CD8-positive, alpha-beta memory T cell (primary cell): Measurements from ENCODE around the gene GRIK4. TPM values are rescaled to one million over a fixed set of nuclear protein-coding genes. Genes with fewer than 3 reads are reported as not detected.
"Not testable (repeated sequence)": the region's sequence is repeated elsewhere in the genome, so short reads cannot be mapped to it uniquely, and the experiment has no call there.

Source experiments
- CTCF ChIA-PET: fragments of 350-600 bp; sonication (Branson Sonifier 250); formaldehyde crosslinking; loops from one replicate; lab custom pipeline; 2021; ENCODE audit warnings: antibody characterized with exemption; lab: Charles Lee
- POLR2A ChIA-PET: fragments of 350-600 bp; sonication (Branson Sonifier 250); formaldehyde crosslinking; loops from one replicate; lab custom pipeline; 2021; ENCODE audit warnings: antibody characterized with exemption; lab: Charles Lee
- DNase-seq, 5 donors: peaks; one replicate each; pipeline versions ENCODE4 v3.0.0 to v3.0.0-alpha.2; 2020 to 2022; ENCODE audit warnings: mixed read lengths in 1 of 5
- H3K27ac ChIP-seq: one replicate; pipeline ENCODE4 v1.7.0; 2013; ENCODE audit warnings: low read depth, mild to moderate bottlenecking, low read length, moderate library complexity
- H3K27me3 ChIP-seq: 2 replicates; pipeline ENCODE4 v1.7.0; 2013; ENCODE audit warnings: low read length, mild to moderate bottlenecking; ENCODE audit not compliant: insufficient read depth, poor library complexity, severe bottlenecking
- H3K36me3 ChIP-seq: 2 replicates; pipeline ENCODE4 v1.7.0; 2013; ENCODE audit warnings: mild to moderate bottlenecking, low read length, moderate library complexity; ENCODE audit not compliant: insufficient read depth
- H3K4me1 ChIP-seq: 2 replicates; pipeline ENCODE4 v1.7.0; 2013; ENCODE audit warnings: mild to moderate bottlenecking, low read length, moderate library complexity; ENCODE audit not compliant: insufficient read depth
- H3K4me3 ChIP-seq: 2 replicates; pipeline ENCODE4 v1.7.0; 2013; ENCODE audit warnings: mild to moderate bottlenecking, low read length
- H3K9me3 ChIP-seq: 2 replicates; pipeline ENCODE4 v1.7.0; 2013; ENCODE audit warnings: mild to moderate bottlenecking, low read length
- H3K27ac Mint-ChIP-seq, 8 donors: one replicate each; pipeline ENCODE4 v1.8.0; 2020 to 2021; ENCODE audit warnings: mixed read lengths in 8 of 8, mild to moderate bottlenecking in 6 of 8, inconsistent platforms in 3 of 8, moderate library complexity in 3 of 8
- H3K27me3 Mint-ChIP-seq, 2 donors: one replicate each; pipeline ENCODE4 v1.8.0; 2020 to 2021; ENCODE audit warnings: mixed read lengths in 2 of 2, mild to moderate bottlenecking in 1 of 2, moderate library complexity in 1 of 2
- H3K36me3 Mint-ChIP-seq, 3 donors: one replicate each; pipeline ENCODE4 v1.8.0; 2020 to 2021; ENCODE audit warnings: mixed read lengths in 3 of 3, inconsistent platforms in 1 of 3, mild to moderate bottlenecking in 1 of 3
- H3K4me1 Mint-ChIP-seq, 3 donors: one replicate each; pipeline ENCODE4 v1.8.0; 2020 to 2021; ENCODE audit warnings: mixed read lengths in 3 of 3, inconsistent platforms in 1 of 3, mild to moderate bottlenecking in 1 of 3
- H3K4me3 Mint-ChIP-seq, 7 donors: one replicate each; pipeline ENCODE4 v1.8.0; 2020 to 2021; ENCODE audit warnings: mixed read lengths in 7 of 7, mild to moderate bottlenecking in 6 of 7, moderate library complexity in 4 of 7, inconsistent platforms in 2 of 7
- H3K9me3 Mint-ChIP-seq, 5 donors: one replicate each; pipeline ENCODE4 v1.8.0; 2020 to 2022; ENCODE audit warnings: mixed read lengths in 5 of 5, mild to moderate bottlenecking in 3 of 5, moderate library complexity in 2 of 5, inconsistent platforms in 1 of 5
- polyA plus RNA-seq: library from polyadenylated mRNA; unstranded; fragments of 300-500 nt; fragmentation: Illumina TruSeq; gene quantifications from one replicate; pipeline ENCODE4 v1.2.3, GENCODE V29; 2021
- total RNA-seq, 2 experiments: library from RNA; stranded (reverse); gene quantifications; one replicate each; pipeline ENCODE4 v1.2.3, GENCODE V29; 2021

GRIK4 gene
- total and polyA plus RNA-seq, 3 experiments from 2014 or later, result 0.07 TPM; not detected in 2

GRCh38 chr11:120581313-120581712 is 69.8 kb downstream of the GRIK4 start:
- peaks cover 0 to 10% (median 2%) of the 10 kb centered on the region in 5 donors for H3K9me3 Mint-ChIP-seq
- ChIA-PET CTCF (no interaction called here), POLR2A (no interaction called here)
- no peak overlapping the region for H3K4me3 ChIP-seq
- no peak for DNase-seq
- no peak overlapping the region for H3K27ac ChIP-seq
- H3K36me3 Mint-ChIP-seq, result no peaks in the 10 kb centered on the region
- H3K27me3 Mint-ChIP-seq, result peaks cover 18 to 57% of the 10 kb centered on the region in 2 donors
- no peak overlapping the region for H3K4me3 Mint-ChIP-seq
- H3K4me1 Mint-ChIP-seq, result no peaks in the 10 kb centered on the region
- H3K27me3 ChIP-seq, result no peaks in the 10 kb centered on the region
- no peak overlapping the region for H3K27ac Mint-ChIP-seq
- H3K4me1 ChIP-seq, result no peaks in the 10 kb centered on the region
- H3K36me3 ChIP-seq, result no peaks in the 10 kb centered on the region
- no peaks in the 10 kb centered on the region for H3K9me3 ChIP-seq

GRCh38 chr11:120582535-120582934 is 71.0 kb downstream of the GRIK4 start:
- H3K4me1 ChIP-seq, DNase-seq, H3K9me3 ChIP-seq, CTCF ChIA-PET, H3K27ac ChIP-seq, POLR2A ChIA-PET, H3K36me3 ChIP-seq, H3K4me3 Mint-ChIP-seq, H3K27ac Mint-ChIP-seq, H3K4me1 Mint-ChIP-seq, H3K36me3 Mint-ChIP-seq, H3K27me3 ChIP-seq, H3K4me3 ChIP-seq: not testable (repeated sequence)
- Mint-ChIP-seq H3K27me3 (peaks cover 15 to 60% of the 10 kb centered on the region in 2 donors), H3K9me3 (peaks cover 0 to 10% (median 2%) of the 10 kb centered on the region in 5 donors)

DNA sequence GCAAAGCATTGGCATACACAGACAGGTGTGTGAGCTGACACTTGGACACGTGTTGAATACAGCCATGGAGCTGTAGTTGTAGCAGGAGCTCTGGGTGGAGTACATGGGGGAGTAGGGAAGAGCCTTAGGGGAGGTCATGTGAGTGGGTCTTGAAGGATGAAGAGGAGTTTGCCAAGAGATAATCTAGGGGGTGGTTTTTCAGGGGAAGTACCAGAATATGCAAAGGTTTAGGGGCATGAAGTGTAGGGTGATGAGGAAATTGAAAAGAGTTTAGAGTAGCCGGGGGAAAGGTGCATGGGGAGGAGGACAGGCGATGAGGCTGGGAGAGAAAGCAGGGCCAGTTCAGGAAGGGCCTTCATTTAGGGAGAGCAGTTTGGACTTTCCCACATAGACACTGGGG is 74.5 kb downstream of the GRIK4 start:
- CTCF ChIA-PET, result no interaction called here

GRCh38 chr11:120586728-120587127 is 75.2 kb downstream of the GRIK4 start:
- Histone ChIP-seq H3K36me3 (no peaks in the 10 kb centered on the region), H3K27me3 (no peaks in the 10 kb centered on the region), H3K4me3 (no peak overlapping the region), H3K4me1 (no peaks in the 10 kb centered on the region), H3K9me3 (no peaks in the 10 kb centered on the region), H3K27ac (no peak overlapping the region)
- Mint-ChIP-seq H3K4me3 (no peak overlapping the region), H3K27ac (no peak overlapping the region), H3K36me3 (no peaks in the 10 kb centered on the region), H3K4me1 (no peaks in the 10 kb centered on the region), H3K9me3 (peaks cover 0 to 10% (median 2%) of the 10 kb centered on the region in 5 donors), H3K27me3 (peaks cover 18 to 65% of the 10 kb centered on the region in 2 donors)
- ChIA-PET POLR2A (no interaction called here), CTCF (no interaction called here)
- no peak for DNase-seq

More for the DNA sequence above, 74.5 kb downstream of the GRIK4 start:
- Histone ChIP-seq H3K4me1 (no peaks in the 10 kb centered on the region), H3K4me3 (no peak overlapping the region), H3K36me3 (no peaks in the 10 kb centered on the region), H3K9me3 (no peaks in the 10 kb centered on the region), H3K27ac (no peak overlapping the region), H3K27me3 (no peaks in the 10 kb centered on the region)
- POLR2A ChIA-PET, result no interaction called here
- H3K36me3 Mint-ChIP-seq, result no peaks in the 10 kb centered on the region
- peaks cover 18 to 64% of the 10 kb centered on the region in 2 donors for H3K27me3 Mint-ChIP-seq
- peak overlapping the region in 1 of 8 donors; percentile 40 for H3K27ac Mint-ChIP-seq
- no peak for DNase-seq
- H3K4me3 Mint-ChIP-seq, result no peak overlapping the region
- H3K9me3 Mint-ChIP-seq, result peaks cover 0 to 10% (median 2%) of the 10 kb centered on the region in 5 donors
- H3K4me1 Mint-ChIP-seq, result no peaks in the 10 kb centered on the region

DNA sequence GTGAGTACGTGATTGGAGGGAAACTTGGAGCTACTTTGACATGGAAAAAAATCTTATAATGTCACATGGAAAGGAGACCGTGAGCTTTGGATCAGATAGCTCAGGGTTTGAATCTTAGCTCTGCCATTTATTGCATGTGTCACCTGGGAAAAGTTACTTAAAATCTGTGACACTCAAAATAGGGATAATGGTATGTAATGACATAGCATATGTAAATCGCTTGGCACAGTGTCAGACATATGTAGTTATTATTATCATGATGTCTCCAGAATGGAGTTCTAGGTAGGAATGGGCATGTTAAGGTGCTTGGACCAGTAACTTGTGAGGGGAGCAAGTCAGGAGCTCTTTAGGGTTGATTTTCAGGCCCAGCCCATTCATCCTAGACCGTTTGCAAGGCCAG is 75.8 kb downstream of the GRIK4 start:
- Mint-ChIP-seq H3K27ac (no peak overlapping the region), H3K27me3 (peaks cover 18 to 69% of the 10 kb centered on the region in 2 donors), H3K4me1 (no peaks in the 10 kb centered on the region), H3K4me3 (no peak overlapping the region), H3K36me3 (no peaks in the 10 kb centered on the region), H3K9me3 (peaks cover 0 to 10% (median 2%) of the 10 kb centered on the region in 5 donors)
- no peaks in the 10 kb centered on the region for H3K4me1 ChIP-seq
- H3K27ac ChIP-seq, result no peak overlapping the region
- no peak for DNase-seq
- H3K36me3 ChIP-seq, result no peaks in the 10 kb centered on the region
- H3K4me3 ChIP-seq, result no peak overlapping the region
- ChIA-PET POLR2A (no interaction called here), CTCF (no interaction called here)
- H3K9me3 ChIP-seq, result no peaks in the 10 kb centered on the region
- no peaks in the 10 kb centered on the region for H3K27me3 ChIP-seq

DNA sequence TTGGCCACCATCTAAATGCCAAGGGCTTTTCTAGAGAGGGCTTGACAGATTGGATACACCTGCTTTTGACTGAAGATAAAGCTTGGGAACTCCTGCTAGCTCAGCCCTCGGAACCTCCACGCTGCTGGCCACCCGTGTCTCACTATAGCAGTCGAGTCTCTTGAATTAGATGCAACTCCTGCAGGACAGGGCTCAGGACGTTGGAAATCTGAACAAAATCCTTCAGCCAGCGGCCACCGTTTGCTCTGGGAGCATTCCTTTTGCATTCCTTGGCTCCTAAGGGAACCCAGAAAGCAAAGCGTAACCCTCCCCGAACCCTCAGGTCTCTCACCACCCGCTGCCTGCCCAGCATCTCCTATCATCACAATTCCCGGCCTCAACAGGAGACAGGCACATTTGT is 77.8 kb downstream of the GRIK4 start:
- H3K9me3 ChIP-seq, result no peaks in the 10 kb centered on the region
- no peak for DNase-seq
- Mint-ChIP-seq H3K27ac (no peak overlapping the region), H3K9me3 (peaks cover 0 to 2% (median 1%) of the 10 kb centered on the region in 5 donors), H3K4me3 (no peak overlapping the region), H3K27me3 (peaks cover 14 to 64% of the 10 kb centered on the region in 2 donors), H3K4me1 (no peaks in the 10 kb centered on the region), H3K36me3 (no peaks in the 10 kb centered on the region)
- ChIA-PET CTCF (no interaction called here), POLR2A (no interaction called here)
- no peaks in the 10 kb centered on the region for H3K36me3 ChIP-seq
- no peaks in the 10 kb centered on the region for H3K4me1 ChIP-seq
- H3K27ac ChIP-seq, result no peak overlapping the region
- H3K27me3 ChIP-seq, result no peaks in the 10 kb centered on the region
- no peak overlapping the region for H3K4me3 ChIP-seq

- no peak overlapping the region for H3K27ac Mint-ChIP-seq
- Histone ChIP-seq H3K36me3 (no peaks in the 10 kb centered on the region), H3K4me3 (no peak overlapping the region), H3K9me3 (no peaks in the 10 kb centered on the region), H3K27ac (no peak overlapping the region), H3K4me1 (no peaks in the 10 kb centered on the region), H3K27me3 (no peaks in the 10 kb centered on the region)
- H3K9me3 Mint-ChIP-seq, result peaks cover 0 to 2% (median 0%) of the 10 kb centered on the region in 5 donors
- ChIA-PET POLR2A (no interaction called here), CTCF (no interaction called here)
- no peak for DNase-seq
- H3K27me3 Mint-ChIP-seq, result peaks cover 12 to 57% of the 10 kb centered on the region in 2 donors
- no peaks in the 10 kb centered on the region for H3K36me3 Mint-ChIP-seq
- H3K4me1 Mint-ChIP-seq, result no peaks in the 10 kb centered on the region
- H3K4me3 Mint-ChIP-seq, result no peak overlapping the region
Observed at GRCh38 chr11:120590472-120590871, 78.9 kb downstream of the GRIK4 start.

GRCh38 chr11:120594746-120595145 is 83.2 kb downstream of the GRIK4 start:
- Mint-ChIP-seq H3K27ac (no peak overlapping the region), H3K27me3 (peaks cover 0 to 36% of the 10 kb centered on the region in 2 donors), H3K36me3 (no peaks in the 10 kb centered on the region), H3K4me3 (no peak overlapping the region), H3K4me1 (no peaks in the 10 kb centered on the region), H3K9me3 (no peaks in the 10 kb centered on the region)
- Histone ChIP-seq H3K36me3 (no peaks in the 10 kb centered on the region), H3K4me1 (no peaks in the 10 kb centered on the region), H3K9me3 (no peaks in the 10 kb centered on the region), H3K27me3 (no peaks in the 10 kb centered on the region), H3K4me3 (no peak overlapping the region), H3K27ac (no peak overlapping the region)
- ChIA-PET POLR2A (no interaction called here), CTCF (no interaction called here)
- DNase-seq, result no peak

DNA sequence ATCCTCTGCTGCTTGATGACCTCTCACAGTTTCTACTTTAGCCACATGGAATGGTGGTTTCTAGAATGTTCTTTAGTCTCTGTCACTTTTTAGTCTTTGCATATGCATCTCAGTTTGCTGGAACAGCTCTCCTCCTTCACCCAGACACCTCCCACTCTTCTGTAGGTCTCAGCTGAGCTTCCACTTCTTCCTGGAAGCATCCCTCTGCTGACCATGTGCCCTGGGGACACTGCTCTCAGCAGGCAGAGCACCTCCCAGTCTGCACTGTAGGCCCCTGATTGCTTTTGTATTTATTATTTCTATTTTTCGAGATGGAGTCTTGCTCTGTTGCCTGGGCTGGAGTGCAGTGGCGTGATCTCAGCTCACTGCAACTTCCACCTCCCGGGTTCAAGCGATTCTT is 84.0 kb downstream of the GRIK4 start:
- POLR2A ChIA-PET, result no interaction called here
- H3K27me3 Mint-ChIP-seq, result peaks cover 0 to 32% of the 10 kb centered on the region in 2 donors
- no peaks in the 10 kb centered on the region for H3K27me3 ChIP-seq
- H3K36me3 ChIP-seq, result no peaks in the 10 kb centered on the region
- H3K4me1 Mint-ChIP-seq, result no peaks in the 10 kb centered on the region
- H3K9me3 ChIP-seq, result no peaks in the 10 kb centered on the region
- CTCF ChIA-PET, result no interaction called here
- H3K4me3 ChIP-seq, result no peak overlapping the region
- H3K27ac ChIP-seq, result no peak overlapping the region
- H3K9me3 Mint-ChIP-seq, result no peaks in the 10 kb centered on the region
- no peaks in the 10 kb centered on the region for H3K36me3 Mint-ChIP-seq
- H3K27ac Mint-ChIP-seq, result no peak overlapping the region
- H3K4me3 Mint-ChIP-seq, result no peak overlapping the region
- DNase-seq, result no peak
- no peaks in the 10 kb centered on the region for H3K4me1 ChIP-seq
